ENCODE data around the gene PARD3B. TPM values are rescaled to one million over a fixed set of nuclear protein-coding genes. Genes with fewer than 3 reads are reported as not detected.

PARD3B gene
- total and polyA plus RNA-seq, 12 donors, result 0.46 to 12.4 (median 8.3) TPM

GRCh38 chr2:204503869-204504268, 41.4 kb upstream of the PARD3B start:
- H3K27ac ChIP-seq, result no peak overlapping the region
- DNase-seq (no peak), ATAC-seq (no peak)
- no peak overlapping the region for H3K4me3 ChIP-seq
- 54 to 62% methylated on average over 2 of the region's 2 CpGs for WGBS, 2 donors
- no peaks in the 10 kb centered on the region for H3K4me1 ChIP-seq
- intact Hi-C loops (cut with DNase I), result no loop called here
- no peaks in the 10 kb centered on the region for H3K27me3 ChIP-seq
- TF ChIP-seq CTCF (IDR thresholded peaks at IDR 0.05), result no peak
- no peaks in the 10 kb centered on the region for H3K9me3 ChIP-seq
- H3K36me3 ChIP-seq, result no peaks in the 10 kb centered on the region

GRCh38 chr2:204504594-204504993, 40.7 kb upstream of the PARD3B start:
- no peaks in the 10 kb centered on the region for H3K36me3 ChIP-seq
- no peak for TF ChIP-seq CTCF (IDR thresholded peaks at IDR 0.05)
- intact Hi-C loops (cut with DNase I), result no loop called here
- no peaks in the 10 kb centered on the region for H3K4me1 ChIP-seq
- ATAC-seq, result no peak
- no peaks in the 10 kb centered on the region for H3K9me3 ChIP-seq
- 97 to 99% methylated on average over 2 of the region's 2 CpGs for WGBS, 2 donors
- no peak overlapping the region for H3K4me3 ChIP-seq
- H3K27ac ChIP-seq, result no peak overlapping the region
- DNase-seq, result no peak
- no peaks in the 10 kb centered on the region for H3K27me3 ChIP-seq

GRCh38 chr2:204505488-204505887, 39.8 kb upstream of the PARD3B start:
- Histone ChIP-seq H3K27ac (no peak overlapping the region), H3K27me3 (no peaks in the 10 kb centered on the region), H3K36me3 (no peaks in the 10 kb centered on the region), H3K9me3 (no peaks in the 10 kb centered on the region), H3K4me1 (no peaks in the 10 kb centered on the region), H3K4me3 (no peak overlapping the region)
- TF ChIP-seq CTCF (IDR thresholded peaks at IDR 0.05), result no peak
- DNase-seq, result no peak
- no peak for ATAC-seq
- 75 to 79% methylated on average over 2 of the region's 2 CpGs for WGBS, 2 donors
- intact Hi-C loops (cut with DNase I), result no loop called here

- intact Hi-C loops (cut with DNase I), result no loop called here
- Histone ChIP-seq H3K27me3 (no peaks in the 10 kb centered on the region), H3K36me3 (no peaks in the 10 kb centered on the region), H3K9me3 (no peaks in the 10 kb centered on the region), H3K4me3 (no peak overlapping the region), H3K27ac (no peak overlapping the region), H3K4me1 (no peaks in the 10 kb centered on the region)
- DNase-seq (no peak), ATAC-seq (no peak)
- 74 to 77% methylated on average over 4 of the region's 4 CpGs for WGBS, 2 donors
- no peak for TF ChIP-seq CTCF (IDR thresholded peaks at IDR 0.05)
Measured at GRCh38 chr2:204505946-204506345, 39.3 kb upstream of the PARD3B start.

GRCh38 chr2:204507636-204508035, 37.6 kb upstream of the PARD3B start:
- ATAC-seq, result no peak
- intact Hi-C loops (cut with DNase I), result no loop called here
- 90 to 93% methylated on average over 5 of the region's 5 CpGs for WGBS, 2 donors

More at GRCh38 chr2:204507636-204508035, 37.6 kb upstream of the PARD3B start:
- no peak for TF ChIP-seq CTCF (IDR thresholded peaks at IDR 0.05)
- H3K9me3 ChIP-seq, result no peaks in the 10 kb centered on the region
- no peak overlapping the region for H3K4me3 ChIP-seq
- H3K36me3 ChIP-seq, result no peaks in the 10 kb centered on the region
- DNase-seq, result no peak
- no peaks in the 10 kb centered on the region for H3K4me1 ChIP-seq
- H3K27me3 ChIP-seq, result no peaks in the 10 kb centered on the region
- H3K27ac ChIP-seq, result no peak overlapping the region

All from heart right ventricle (tissue), 16 donors.